Gastroesophageal sphincter (tissue), 4 donors: Measurements from ENCODE around the gene RNF213. TPM values are rescaled to one million over a fixed set of nuclear protein-coding genes. Genes with fewer than 3 reads are reported as not detected.
"Not testable (repeated sequence)": the region's sequence is repeated elsewhere in the genome, so short reads cannot be mapped to it uniquely, and the experiment has no call there.

Experiments used
- ATAC-seq: fragments of 150-250 bp; one replicate; pipeline ENCODE4 v1.9.1; 2016; ENCODE audit warnings: mild to moderate bottlenecking, moderate library complexity
- H3K27ac ChIP-seq, 4 donors: fragments of 200-600 bp; sonication (generic) in 3 of 4; 1 replicate in 3 of 4; 2 replicates in 1 of 4; pipeline ENCODE4 v1.5.1; 2016 to 2019
- H3K27me3 ChIP-seq: fragments of 200-600 bp; sonication (generic); one replicate; pipeline ENCODE4 v1.5.1; 2019
- H3K36me3 ChIP-seq, 2 donors: fragments of 200-600 bp; sonication (generic); one replicate each; pipeline ENCODE4 v1.5.1; 2019; ENCODE audit warnings: control low read depth in 1 of 2
- H3K4me1 ChIP-seq, 3 donors: fragments of 200-600 bp; sonication (generic); 1 replicate in 2 of 3; 2 replicates in 1 of 3; pipeline ENCODE4 v1.5.1; 2016 to 2019; ENCODE audit warnings: control low read depth in 2 of 3
- H3K4me3 ChIP-seq, 2 donors: fragments of 200-600 bp; sonication (generic); one replicate each; pipeline ENCODE4 v1.5.1; 2019; ENCODE audit warnings: mild to moderate bottlenecking in 1 of 2, moderate library complexity in 1 of 2
- H3K9me3 ChIP-seq, 3 donors: fragments of 200-600 bp; sonication (generic); one replicate each; pipeline ENCODE4 v1.5.1; 2017 to 2019; ENCODE audit warnings: control low read depth in 2 of 3
- EP300 ChIP-seq: sonication (generic); formaldehyde crosslinking; IDR thresholded peaks from one replicate; pipeline ENCODE4 v1.6.1; 2017; ENCODE audit warnings: antibody characterized with exemption, mild to moderate bottlenecking
- POLR2A ChIP-seq, 2 donors: fragments of 450-650 bp; IDR thresholded peaks; one replicate each; pipeline ENCODE4 v1.6.1; 2017; ENCODE audit warnings: antibody characterized with exemption in 2 of 2, mild to moderate bottlenecking in 2 of 2, moderate library complexity in 1 of 2
- POLR2AphosphoS5 ChIP-seq: sonication (generic); formaldehyde crosslinking; IDR thresholded peaks from one replicate; pipeline ENCODE4 v1.6.1; 2017; ENCODE audit warnings: antibody characterized with exemption
- WGBS, 2 donors: methylation state at CpG; one replicate each; pipeline ENCODE4 v1.1.5; 2018; ENCODE audit warnings: low coverage in 1 of 2; 5-methylcytosine and 5-hydroxymethylcytosine counted together
- total RNA-seq, 4 donors: library from RNA; depleted of rRNA; stranded (reverse); fragments of >200 nt; gene quantifications; one replicate each; pipeline ENCODE4 v1.1.0, GENCODE V29; 2016
- TF ChIP-seq, protein P1 (sequence below), 4 experiments: fragments of 200-600 bp in 2 of 4; fragments of 450-650 bp in 2 of 4; sonication (generic) in 1 of 4; IDR thresholded peaks; one replicate each; pipeline ENCODE4 v1.5.1; 2017 to 2019; ENCODE audit warnings: antibody characterized with exemption in 4 of 4, mild to moderate bottlenecking in 2 of 4, moderate library complexity in 2 of 4

Gene RNF213
- total RNA-seq, 4 donors from 2014 or later = 59.2 to 87.6 (median 67.8) TPM

- Histone ChIP-seq H3K4me3 (no peak overlapping the region), H3K36me3 (peaks cover 0 to 51% of the 10 kb centered on the region in 2 donors), H3K4me1 (peaks cover 0 to 5% (median 0%) of the 10 kb centered on the region in 3 donors), H3K9me3 (no peaks in the 10 kb centered on the region), H3K27me3 (no peaks in the 10 kb centered on the region), H3K27ac (no peak overlapping the region)
- no peak for ATAC-seq
- WGBS, 2 donors = 95% methylated on average over 10 of the region's 10 CpGs; no CpG with 5 or more reads in 1 of the 2 donors
- TF ChIP-seq POLR2A (IDR thresholded peaks at IDR 0.05) (no peak), EP300 (no peak), POLR2AphosphoS5 (no peak)
Observed at GRCh38 chr17:80272366-80272765, 11.7 kb downstream of the RNF213 start.

- H3K27me3 ChIP-seq = no peaks in the 10 kb centered on the region
- H3K9me3 ChIP-seq = no peaks in the 10 kb centered on the region
- TF ChIP-seq EP300 (no peak), POLR2A (IDR thresholded peaks at IDR 0.05) (no peak), POLR2AphosphoS5 (no peak)
- TF ChIP-seq, protein P1, sequence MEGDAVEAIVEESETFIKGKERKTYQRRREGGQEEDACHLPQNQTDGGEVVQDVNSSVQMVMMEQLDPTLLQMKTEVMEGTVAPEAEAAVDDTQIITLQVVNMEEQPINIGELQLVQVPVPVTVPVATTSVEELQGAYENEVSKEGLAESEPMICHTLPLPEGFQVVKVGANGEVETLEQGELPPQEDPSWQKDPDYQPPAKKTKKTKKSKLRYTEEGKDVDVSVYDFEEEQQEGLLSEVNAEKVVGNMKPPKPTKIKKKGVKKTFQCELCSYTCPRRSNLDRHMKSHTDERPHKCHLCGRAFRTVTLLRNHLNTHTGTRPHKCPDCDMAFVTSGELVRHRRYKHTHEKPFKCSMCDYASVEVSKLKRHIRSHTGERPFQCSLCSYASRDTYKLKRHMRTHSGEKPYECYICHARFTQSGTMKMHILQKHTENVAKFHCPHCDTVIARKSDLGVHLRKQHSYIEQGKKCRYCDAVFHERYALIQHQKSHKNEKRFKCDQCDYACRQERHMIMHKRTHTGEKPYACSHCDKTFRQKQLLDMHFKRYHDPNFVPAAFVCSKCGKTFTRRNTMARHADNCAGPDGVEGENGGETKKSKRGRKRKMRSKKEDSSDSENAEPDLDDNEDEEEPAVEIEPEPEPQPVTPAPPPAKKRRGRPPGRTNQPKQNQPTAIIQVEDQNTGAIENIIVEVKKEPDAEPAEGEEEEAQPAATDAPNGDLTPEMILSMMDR (IDR thresholded peaks at IDR 0.05) = no peak
- WGBS, 2 donors = 80% methylated on average over 2 of the region's 9 CpGs; no CpG with 5 or more reads in 1 of the 2 donors
- peaks cover 0 to 49% of the 10 kb centered on the region in 2 donors for H3K36me3 ChIP-seq
- peaks cover 0 to 25% (median 0%) of the 10 kb centered on the region in 3 donors for H3K4me1 ChIP-seq
- no peak overlapping the region for H3K4me3 ChIP-seq
- H3K27ac ChIP-seq = no peak overlapping the region
- ATAC-seq = no peak
Observed at GRCh38 chr17:80274331-80274730, 13.7 kb downstream of the RNF213 start.

GRCh38 chr17:80274871-80275449 lies 14.3 kb downstream of the RNF213 start:
- 77 to 86% methylated on average over 3 to 4 of the region's 4 CpGs for WGBS, 2 donors
- TF ChIP-seq POLR2A (IDR thresholded peaks at IDR 0.05) (no peak), POLR2AphosphoS5 (no peak), EP300 (no peak)
- TF ChIP-seq, protein P1 (IDR thresholded peaks at IDR 0.05) = no peak
- Histone ChIP-seq H3K27ac (no peak overlapping the region), H3K27me3 (no peaks in the 10 kb centered on the region), H3K4me1 (peaks cover 0 to 31% (median 4%) of the 10 kb centered on the region in 3 donors), H3K36me3 (peaks cover 0 to 46% of the 10 kb centered on the region in 2 donors), H3K4me3 (no peak overlapping the region), H3K9me3 (no peaks in the 10 kb centered on the region)
- no peak for ATAC-seq

DNA sequence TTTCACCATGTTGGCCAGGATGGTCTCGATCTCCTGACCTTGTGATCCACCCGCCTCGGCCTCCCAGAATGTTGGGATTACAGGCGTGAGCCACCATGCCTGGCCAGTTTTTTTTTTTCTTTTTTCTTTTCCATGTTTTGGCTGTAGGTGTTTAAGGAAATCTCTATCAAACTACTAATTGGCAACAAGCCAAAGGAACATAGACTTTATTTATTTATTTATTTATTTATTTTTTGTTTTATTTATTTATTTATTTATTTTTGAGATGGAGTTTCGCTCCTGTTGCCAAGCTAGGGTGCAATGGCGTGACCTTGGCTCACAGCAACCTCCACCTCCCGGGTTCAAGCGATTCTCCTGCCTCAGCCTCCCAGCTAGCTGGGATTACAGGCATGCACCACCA lies 15.2 kb downstream of the RNF213 start:
- not testable (repeated sequence) for H3K4me3 ChIP-seq, H3K9me3 ChIP-seq, H3K27me3 ChIP-seq, H3K27ac ChIP-seq, ATAC-seq
- WGBS, 2 donors = 98 to 100% methylated on average over 3 to 7 of the region's 8 CpGs
- peaks cover 0 to 37% (median 8%) of the 10 kb centered on the region in 3 donors for H3K4me1 ChIP-seq
- peaks cover 0 to 45% of the 10 kb centered on the region in 2 donors for H3K36me3 ChIP-seq

DNA sequence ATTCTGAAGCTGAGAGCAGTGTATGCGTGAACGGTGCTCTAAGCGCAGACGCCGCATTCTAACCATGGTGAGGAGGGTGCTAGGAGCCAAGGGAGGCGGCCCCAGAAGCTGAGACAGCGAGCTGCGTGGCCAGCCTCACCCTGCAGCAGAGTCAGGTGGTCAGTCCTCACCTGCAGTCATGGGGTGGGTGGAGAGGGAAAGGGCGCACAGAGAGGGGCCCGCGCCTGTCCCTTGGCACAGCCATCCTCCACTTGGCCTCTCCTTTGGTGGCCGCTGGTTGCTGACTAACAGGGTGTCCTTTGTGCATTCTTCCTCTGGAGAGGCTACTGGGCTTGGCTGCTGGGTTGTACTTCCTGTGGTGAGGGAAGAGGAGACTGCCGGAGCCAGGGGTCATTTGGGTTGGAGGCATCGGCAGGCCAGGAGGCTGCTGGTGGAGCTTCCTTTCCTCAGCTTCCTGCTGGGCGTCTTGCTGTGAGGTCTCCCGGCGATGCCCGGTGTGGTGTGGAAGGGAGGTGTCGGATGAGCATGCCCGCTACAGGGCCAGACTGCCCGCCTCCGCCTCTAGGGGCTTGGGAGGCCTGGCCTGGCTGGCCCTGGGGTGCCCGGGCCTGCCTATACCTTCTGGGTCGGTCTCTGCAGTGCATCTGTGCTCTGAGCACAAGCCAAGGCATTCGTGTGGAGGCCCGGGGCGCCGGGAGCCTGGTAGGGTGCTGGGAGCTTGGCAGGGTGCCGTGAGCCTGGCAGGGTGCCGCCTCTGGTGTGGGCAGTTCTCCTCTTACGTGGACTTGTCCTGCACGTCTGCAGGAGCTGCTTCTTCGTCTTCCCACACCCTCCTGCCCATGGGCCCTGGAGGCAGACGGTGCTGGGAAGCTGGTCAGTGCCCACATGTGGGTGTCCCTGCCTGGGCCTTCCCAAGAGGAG lies 17.4 kb downstream of the RNF213 start:
- Histone ChIP-seq H3K27ac (peak overlapping the region in 3 of 4 donors; percentile 5 to 43 (median 7)), H3K27me3 (no peaks in the 10 kb centered on the region), H3K4me1 (peaks cover 0 to 37% (median 8%) of the 10 kb centered on the region in 3 donors), H3K36me3 (peaks cover 0 to 54% of the 10 kb centered on the region in 2 donors), H3K4me3 (no peak overlapping the region), H3K9me3 (no peaks in the 10 kb centered on the region)
- ATAC-seq = peak; percentile 44
- 79 to 80% methylated on average over 5 to 11 of the region's 34 CpGs for WGBS, 2 donors
- TF ChIP-seq EP300 (no peak), POLR2AphosphoS5 (no peak), POLR2A (IDR thresholded peaks at IDR 0.05) (no peak)
- TF ChIP-seq, protein P1 (IDR thresholded peaks at IDR 0.05) = no peak
